HCT116 (cell line): ENCODE results near the gene ADAM10. TPM values are rescaled to one million over a fixed set of nuclear protein-coding genes. Genes with fewer than 3 reads are reported as not detected.

Source experiments
- ATAC-seq: fragments of 200-7000 bp; cut with Tn5 transposase; 2 replicates; pipeline ENCODE4 v1.9.1; 2020; ENCODE audit warnings: mild to moderate bottlenecking, moderate library complexity
- BruUV-seq: library from RNA; stranded (reverse); fragments of 400-500 nt; replicated peaks from 2 replicates; lab custom pipeline; 2021; lab: Mats Ljungman, UMichigan
- CTCF ChIA-PET: fragments of 300-600 bp; sonication (Branson Sonifier 250); formaldehyde crosslinking; loops from one replicate; lab custom pipeline; 2021; ENCODE audit warnings: antibody characterized with exemption; lab: Charles Lee
- POLR2A ChIA-PET: fragments of 300-600, 350-600 bp; sonication (Branson Sonifier 250); formaldehyde crosslinking; loops from one replicate; lab custom pipeline; 2021; ENCODE audit warnings: antibody characterized with exemption; lab: Charles Lee
- RAD21 ChIA-PET, 2 experiments: fragments of 300-600 bp; sonication (Branson Sonifier 250); formaldehyde crosslinking; loops; one replicate each; lab custom pipeline; 2023; ENCODE audit warnings: low total read pairs in 2 of 2; ENCODE audit not compliant: uncharacterized antibody in 2 of 2, unreplicated experiment in 2 of 2, low non-redundant PET in 1 of 2; lab: Charles Lee
- DNase-seq: peaks from one replicate; pipeline ENCODE4 v3.0.0-alpha.2; 2010; ENCODE audit warnings: low read depth, low spot score
- H2AFZ ChIP-seq: fragments of 200-600 bp; shearing (Covaris generic), sonication (generic); 2 replicates; pipeline ENCODE4 v1.6.1; 2017; ENCODE audit warnings: low read depth, mixed run types, mixed read lengths, antibody characterized with exemption, low read length; ENCODE audit not compliant: poor library complexity, severe bottlenecking
- H3K27ac ChIP-seq: 2 replicates; pipeline ENCODE4 v1.5.1; 2012; ENCODE audit warnings: low read depth, low read length
- H3K27me3 ChIP-seq: fragments of 200-600 bp; sonication (generic); 2 replicates; pipeline ENCODE4 v1.6.1; 2016; ENCODE audit warnings: mixed run types, low read length, mixed read lengths; ENCODE audit not compliant: insufficient read depth
- H3K36me3 ChIP-seq, 2 experiments: fragments of 200-500 bp in 1 of 2; fragments of 200-600 bp in 1 of 2; sonication (Bioruptor generic) in 1 of 2; sonication (generic) in 1 of 2; 2 replicates each; pipeline versions ENCODE4 v1.5.1 to v1.6.1; 2014 to 2016; ENCODE audit warnings: low read length in 2 of 2, inconsistent platforms in 1 of 2, mixed read lengths in 1 of 2, mixed run types in 1 of 2; ENCODE audit not compliant: insufficient read depth in 2 of 2, control insufficient read depth in 1 of 2
- H3K4me1 ChIP-seq, 2 experiments: fragments of 200-600 bp in 1 of 2; sonication (generic) in 1 of 2; 2 replicates each; pipeline versions ENCODE4 v1.5.1 to v1.6.1; 2012 to 2017; ENCODE audit warnings: low read length in 2 of 2, inconsistent platforms in 1 of 2, mild to moderate bottlenecking in 1 of 2, mixed read lengths in 1 of 2, mixed run types in 1 of 2, moderate library complexity in 1 of 2; ENCODE audit not compliant: insufficient read depth in 2 of 2, control insufficient read depth in 1 of 2
- H3K4me2 ChIP-seq: fragments of 200-600 bp; sonication (generic); 2 replicates; pipeline ENCODE4 v1.6.1; 2017; ENCODE audit warnings: mixed run types, low read length, mixed read lengths
- H3K4me3 ChIP-seq, 2 experiments: fragments of 200-600 bp in 1 of 2; sonication (generic) in 1 of 2; replicated peaks in 1 of 2; 2 replicates each; pipeline ENCODE4 v1.5.1; 2011 to 2016; ENCODE audit warnings: low read length in 2 of 2, control low read depth in 1 of 2, low read depth in 1 of 2, mild to moderate bottlenecking in 1 of 2, mixed read lengths in 1 of 2, mixed run types in 1 of 2
- H3K79me2 ChIP-seq: fragments of 200-600 bp; sonication (generic); 2 replicates; pipeline ENCODE4 v1.6.1; 2017; ENCODE audit warnings: mild to moderate bottlenecking, mixed run types, low read length, moderate library complexity, mixed read lengths; ENCODE audit not compliant: insufficient read depth
- H3K9ac ChIP-seq: fragments of 200-600 bp; sonication (generic); 2 replicates; pipeline ENCODE4 v1.6.1; 2016; ENCODE audit warnings: low read length, mixed read lengths
- H3K9me2 ChIP-seq: fragments of 200-600 bp; sonication (generic), shearing (Covaris generic); 2 replicates; pipeline ENCODE4 v1.6.1; 2017; ENCODE audit warnings: mixed run types, mild to moderate bottlenecking, moderate library complexity; ENCODE audit not compliant: insufficient read depth
- H3K9me3 ChIP-seq, 2 experiments: fragments of 200-500 bp in 1 of 2; fragments of 200-600 bp in 1 of 2; sonication (Bioruptor generic) in 1 of 2; sonication (generic) in 1 of 2; 2 replicates each; pipeline ENCODE4 v1.6.1; 2014 to 2017; ENCODE audit warnings: low read length in 2 of 2, mixed read lengths in 2 of 2, inconsistent platforms in 1 of 2, low read depth in 1 of 2, mild to moderate bottlenecking in 1 of 2, mixed run types in 1 of 2, moderate library complexity in 1 of 2; ENCODE audit not compliant: control insufficient read depth in 1 of 2, insufficient read depth in 1 of 2
- H4K20me1 ChIP-seq: fragments of 200-600 bp; sonication (generic), shearing (Covaris generic); 2 replicates; pipeline ENCODE4 v1.6.1; 2017; ENCODE audit warnings: mixed run types, mild to moderate bottlenecking, moderate library complexity; ENCODE audit not compliant: insufficient read depth
- EGR1 ChIP-seq: IDR thresholded peaks from 2 replicates; pipeline ENCODE4 v1.6.1; 2012; ENCODE audit warnings: low read depth
- ELF1 ChIP-seq: IDR thresholded peaks from 2 replicates; pipeline ENCODE4 v1.6.1; 2012; ENCODE audit warnings: low read depth, borderline replicate concordance
- JUND ChIP-seq: IDR thresholded peaks from 2 replicates; pipeline ENCODE4 v1.6.1; 2012
- POLR2A ChIP-seq: IDR thresholded peaks from 2 replicates; pipeline ENCODE4 v1.7.0; 2011; ENCODE audit warnings: borderline replicate concordance; ENCODE audit not compliant: insufficient read depth, insufficient read length; ENCODE audit errors: extremely low read depth
- RAD21 ChIP-seq: IDR thresholded peaks from 2 replicates; pipeline ENCODE4 v1.6.1; 2012; ENCODE audit warnings: low read depth, mild to moderate bottlenecking
- SIN3A ChIP-seq: IDR thresholded peaks from 2 replicates; pipeline ENCODE4 v1.6.1; 2012; ENCODE audit warnings: low read depth
- SP1 ChIP-seq: IDR thresholded peaks from 2 replicates; pipeline ENCODE4 v1.6.1; 2012; ENCODE audit warnings: low read depth
- SRF ChIP-seq: IDR thresholded peaks from 2 replicates; pipeline ENCODE4 v1.6.1; 2012; ENCODE audit warnings: low read depth
- YY1 ChIP-seq: IDR thresholded peaks from 2 replicates; pipeline ENCODE4 v1.6.1; 2011; ENCODE audit warnings: low read length, low read depth, moderate library complexity, mild to moderate bottlenecking; ENCODE audit not compliant: insufficient replicate concordance; ENCODE audit errors: extremely low read depth
- intact Hi-C: fragments of 100-400 bp; cut with micrococcal nuclease; formaldehyde crosslinking; loops from 2 replicates; pipeline ENCODE4 v1.10.0; 2022
- total RNA-seq: library from RNA; stranded (reverse); gene quantifications from one replicate; pipeline ENCODE4 v1.2.1, GENCODE V29; 2021; ENCODE audit not compliant: unreplicated experiment
- TF ChIP-seq, protein P1 (sequence below), 3 experiments: fragments of 200-600 bp in 1 of 3; sonication (generic) in 1 of 3; IDR thresholded peaks in 2 of 3; conservative IDR thresholded peaks in 1 of 3; 2 replicates each; pipeline ENCODE4 v1.5.1; 2012 to 2017; ENCODE audit warnings: low read depth in 2 of 3, low read length in 2 of 3, antibody characterized with exemption in 1 of 3, borderline replicate concordance in 1 of 3, control low read depth in 1 of 3, mild to moderate bottlenecking in 1 of 3, mixed read lengths in 1 of 3, mixed run types in 1 of 3, moderate library complexity in 1 of 3; ENCODE audit not compliant: insufficient read depth in 1 of 3
- TF ChIP-seq, protein P2 (sequence below): IDR thresholded peaks from 2 replicates; pipeline ENCODE4 v1.6.1; 2011; ENCODE audit warnings: mild to moderate bottlenecking, low read length, moderate library complexity; ENCODE audit not compliant: insufficient replicate concordance; ENCODE audit errors: extremely low read depth
- TF ChIP-seq, protein P3 (sequence below): IDR thresholded peaks from 2 replicates; pipeline ENCODE4 v1.6.1; 2012

The ADAM10 gene
- total RNA-seq, 1 experiment from 2014 or later: 158 TPM

DNA sequence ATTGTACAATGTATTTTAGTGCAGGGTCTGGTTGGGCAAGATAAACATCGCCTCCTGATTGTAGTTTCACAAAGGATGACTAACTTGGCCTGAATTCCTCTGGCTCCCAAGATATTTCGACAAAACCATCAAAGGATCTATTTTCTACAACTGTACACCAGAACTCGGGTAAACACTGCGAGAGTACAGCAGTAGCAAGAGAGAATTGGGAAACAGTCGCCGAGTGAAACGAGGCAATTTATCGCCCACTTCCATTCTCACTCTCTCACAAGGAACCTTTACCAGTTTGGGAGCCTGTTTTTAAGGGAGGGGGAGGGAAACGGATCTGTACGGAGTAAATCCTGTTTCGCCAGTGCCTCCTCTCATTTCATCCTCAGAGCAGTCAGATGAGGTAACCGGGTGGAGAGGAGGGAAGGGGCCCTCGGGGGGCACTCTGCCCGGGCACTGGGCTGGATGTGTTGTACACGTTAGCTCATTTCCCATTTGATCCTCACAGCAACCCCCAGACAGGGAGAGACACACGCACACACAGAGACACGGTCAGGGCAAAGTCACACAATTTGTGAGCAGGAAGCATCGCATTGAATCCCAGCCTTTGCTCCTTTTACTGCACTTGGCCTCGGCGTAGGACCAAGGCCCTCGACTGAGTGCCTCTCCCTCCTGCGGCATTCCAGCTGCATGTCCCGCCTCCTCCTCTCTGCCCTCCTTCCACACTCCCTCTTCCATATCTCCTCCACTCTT is 197.6 kb downstream of the ADAM10 start:
- DNase-seq (no peak), ATAC-seq (no peak)
- peaks cover 12 to 21% of the 10 kb centered on the region in 2 experiments for H3K4me1 ChIP-seq
- H3K79me2 ChIP-seq: no peaks in the 10 kb centered on the region
- H3K9me3 ChIP-seq: no peaks in the 10 kb centered on the region
- no peaks in the 10 kb centered on the region for H4K20me1 ChIP-seq
- RAD21 ChIA-PET: no interaction called here
- H3K9me2 ChIP-seq: no peaks in the 10 kb centered on the region
- H3K27me3 ChIP-seq: no peaks in the 10 kb centered on the region
- intact Hi-C loops: no loop called here
- no peak overlapping the region for H3K4me3 ChIP-seq
- no TSS peak for BruUV-seq
- H3K4me2 ChIP-seq: no peak overlapping the region
- no peaks in the 10 kb centered on the region for H3K36me3 ChIP-seq
- no peak overlapping the region for H3K27ac ChIP-seq
- CTCF ChIA-PET: no interaction called here
- TF ChIP-seq ELF1 (no peak), SRF (no peak), SIN3A (no peak), RAD21 (no peak), YY1 (no peak), SP1 (no peak), POLR2A (no peak), EGR1 (no peak), JUND (no peak)
- TF ChIP-seq, protein P1, sequence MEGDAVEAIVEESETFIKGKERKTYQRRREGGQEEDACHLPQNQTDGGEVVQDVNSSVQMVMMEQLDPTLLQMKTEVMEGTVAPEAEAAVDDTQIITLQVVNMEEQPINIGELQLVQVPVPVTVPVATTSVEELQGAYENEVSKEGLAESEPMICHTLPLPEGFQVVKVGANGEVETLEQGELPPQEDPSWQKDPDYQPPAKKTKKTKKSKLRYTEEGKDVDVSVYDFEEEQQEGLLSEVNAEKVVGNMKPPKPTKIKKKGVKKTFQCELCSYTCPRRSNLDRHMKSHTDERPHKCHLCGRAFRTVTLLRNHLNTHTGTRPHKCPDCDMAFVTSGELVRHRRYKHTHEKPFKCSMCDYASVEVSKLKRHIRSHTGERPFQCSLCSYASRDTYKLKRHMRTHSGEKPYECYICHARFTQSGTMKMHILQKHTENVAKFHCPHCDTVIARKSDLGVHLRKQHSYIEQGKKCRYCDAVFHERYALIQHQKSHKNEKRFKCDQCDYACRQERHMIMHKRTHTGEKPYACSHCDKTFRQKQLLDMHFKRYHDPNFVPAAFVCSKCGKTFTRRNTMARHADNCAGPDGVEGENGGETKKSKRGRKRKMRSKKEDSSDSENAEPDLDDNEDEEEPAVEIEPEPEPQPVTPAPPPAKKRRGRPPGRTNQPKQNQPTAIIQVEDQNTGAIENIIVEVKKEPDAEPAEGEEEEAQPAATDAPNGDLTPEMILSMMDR (IDR thresholded peaks at IDR 0.05 in 2 of 3, conservative IDR thresholded peaks at IDR 0.05 in 1 of 3; ENCODE audit: borderline replicate concordance in 1 of 3, insufficient read depth in 1 of 3, low read depth in 2 of 3, low read length in 2 of 3): no peak
- TF ChIP-seq, protein P2, sequence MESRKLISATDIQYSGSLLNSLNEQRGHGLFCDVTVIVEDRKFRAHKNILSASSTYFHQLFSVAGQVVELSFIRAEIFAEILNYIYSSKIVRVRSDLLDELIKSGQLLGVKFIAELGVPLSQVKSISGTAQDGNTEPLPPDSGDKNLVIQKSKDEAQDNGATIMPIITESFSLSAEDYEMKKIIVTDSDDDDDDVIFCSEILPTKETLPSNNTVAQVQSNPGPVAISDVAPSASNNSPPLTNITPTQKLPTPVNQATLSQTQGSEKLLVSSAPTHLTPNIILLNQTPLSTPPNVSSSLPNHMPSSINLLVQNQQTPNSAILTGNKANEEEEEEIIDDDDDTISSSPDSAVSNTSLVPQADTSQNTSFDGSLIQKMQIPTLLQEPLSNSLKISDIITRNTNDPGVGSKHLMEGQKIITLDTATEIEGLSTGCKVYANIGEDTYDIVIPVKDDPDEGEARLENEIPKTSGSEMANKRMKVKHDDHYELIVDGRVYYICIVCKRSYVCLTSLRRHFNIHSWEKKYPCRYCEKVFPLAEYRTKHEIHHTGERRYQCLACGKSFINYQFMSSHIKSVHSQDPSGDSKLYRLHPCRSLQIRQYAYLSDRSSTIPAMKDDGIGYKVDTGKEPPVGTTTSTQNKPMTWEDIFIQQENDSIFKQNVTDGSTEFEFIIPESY: no peak
- TF ChIP-seq, protein P3, sequence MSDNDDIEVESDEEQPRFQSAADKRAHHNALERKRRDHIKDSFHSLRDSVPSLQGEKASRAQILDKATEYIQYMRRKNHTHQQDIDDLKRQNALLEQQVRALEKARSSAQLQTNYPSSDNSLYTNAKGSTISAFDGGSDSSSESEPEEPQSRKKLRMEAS: no peak
- H3K9ac ChIP-seq: no peak overlapping the region
- POLR2A ChIA-PET: no interaction called here
- H2AFZ ChIP-seq: peak overlapping the region; percentile 52
